Measurements from ENCODE around the gene NIT2.

NIT2 gene

DNA sequence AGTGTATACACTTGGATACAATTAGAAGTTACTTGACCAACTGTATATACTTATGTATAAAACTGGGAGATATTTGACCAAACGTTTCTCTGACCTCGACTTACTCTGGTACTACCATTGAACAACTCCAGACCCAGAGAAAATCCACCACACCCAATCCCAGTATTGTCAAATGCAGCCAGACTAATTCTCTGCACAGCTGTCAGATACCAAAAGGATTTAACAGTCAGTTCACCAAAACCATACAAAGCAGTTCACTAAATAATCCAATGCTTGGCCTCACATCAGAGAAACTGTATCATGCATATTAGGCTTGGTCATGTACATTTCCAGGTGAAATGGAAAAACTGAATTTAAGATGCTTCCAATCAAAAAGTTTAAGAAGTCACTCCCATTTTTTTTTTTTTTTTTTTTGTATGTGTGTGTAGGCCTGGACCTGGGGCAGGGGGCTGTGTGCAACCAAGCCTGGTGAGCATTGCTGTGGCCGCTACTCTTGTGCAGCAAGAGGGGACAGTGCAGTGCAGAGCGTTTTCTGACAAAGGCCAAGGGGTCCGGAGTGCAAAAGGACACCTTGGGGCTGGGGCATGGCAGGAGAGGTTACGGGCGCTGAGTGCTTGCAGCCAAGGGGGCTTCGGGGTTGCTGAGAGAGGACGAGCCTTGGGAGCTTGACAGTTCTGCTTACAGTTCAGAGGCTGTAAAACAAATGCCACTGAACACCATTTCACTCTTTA is 64.9 kb downstream of the NIT2 start:
- Histone ChIP-seq H3K4me3 (replicated peaks; ENCODE audit: low read depth, low read length) (peak overlapping the region; percentile 81), H3K27me3 (replicated peaks; ENCODE audit: control insufficient read depth, insufficient read depth, low read length) (no peaks in the 10 kb centered on the region), H3K36me3 (ENCODE audit: control insufficient read depth, insufficient read depth, low read length) (no peaks in the 10 kb centered on the region)
- no peak for DNase-seq (ENCODE audit: extremely low read depth, insufficient read length)
- TF ChIP-seq, protein P1, sequence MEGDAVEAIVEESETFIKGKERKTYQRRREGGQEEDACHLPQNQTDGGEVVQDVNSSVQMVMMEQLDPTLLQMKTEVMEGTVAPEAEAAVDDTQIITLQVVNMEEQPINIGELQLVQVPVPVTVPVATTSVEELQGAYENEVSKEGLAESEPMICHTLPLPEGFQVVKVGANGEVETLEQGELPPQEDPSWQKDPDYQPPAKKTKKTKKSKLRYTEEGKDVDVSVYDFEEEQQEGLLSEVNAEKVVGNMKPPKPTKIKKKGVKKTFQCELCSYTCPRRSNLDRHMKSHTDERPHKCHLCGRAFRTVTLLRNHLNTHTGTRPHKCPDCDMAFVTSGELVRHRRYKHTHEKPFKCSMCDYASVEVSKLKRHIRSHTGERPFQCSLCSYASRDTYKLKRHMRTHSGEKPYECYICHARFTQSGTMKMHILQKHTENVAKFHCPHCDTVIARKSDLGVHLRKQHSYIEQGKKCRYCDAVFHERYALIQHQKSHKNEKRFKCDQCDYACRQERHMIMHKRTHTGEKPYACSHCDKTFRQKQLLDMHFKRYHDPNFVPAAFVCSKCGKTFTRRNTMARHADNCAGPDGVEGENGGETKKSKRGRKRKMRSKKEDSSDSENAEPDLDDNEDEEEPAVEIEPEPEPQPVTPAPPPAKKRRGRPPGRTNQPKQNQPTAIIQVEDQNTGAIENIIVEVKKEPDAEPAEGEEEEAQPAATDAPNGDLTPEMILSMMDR (IDR thresholded peaks at IDR 0.05; ENCODE audit: insufficient read depth, low read length, poor library complexity, severe bottlenecking): no peak

DNA sequence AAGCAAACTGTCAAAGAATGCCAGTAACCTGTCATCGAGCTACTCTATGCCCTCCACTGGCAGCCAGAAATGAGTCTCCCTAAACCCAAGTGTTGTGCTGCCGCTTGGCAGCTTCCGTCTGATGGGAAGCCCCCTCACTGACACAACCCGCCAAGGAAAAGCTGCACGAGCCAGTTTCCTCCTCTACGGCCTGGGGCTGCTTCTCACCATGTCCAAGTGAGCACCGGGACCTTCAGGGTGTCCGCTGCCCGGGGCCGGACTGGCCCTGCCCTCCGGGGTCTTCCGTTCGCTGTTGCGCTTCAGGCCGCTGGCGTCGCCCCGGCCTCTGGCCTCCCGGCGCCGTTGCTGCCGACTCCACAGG is 65.8 kb downstream of the NIT2 start:
- H3K36me3 ChIP-seq (ENCODE audit: control insufficient read depth, insufficient read depth, low read length): no peaks in the 10 kb centered on the region
- no peak for DNase-seq (ENCODE audit: extremely low read depth, insufficient read length)
- H3K4me3 ChIP-seq (replicated peaks; ENCODE audit: low read depth, low read length): peak overlapping the region; percentile 81
- TF ChIP-seq, protein P1 (IDR thresholded peaks at IDR 0.05; ENCODE audit: insufficient read depth, low read length, poor library complexity, severe bottlenecking): no peak
- no peaks in the 10 kb centered on the region for H3K27me3 ChIP-seq (replicated peaks; ENCODE audit: control insufficient read depth, insufficient read depth, low read length)

DNA sequence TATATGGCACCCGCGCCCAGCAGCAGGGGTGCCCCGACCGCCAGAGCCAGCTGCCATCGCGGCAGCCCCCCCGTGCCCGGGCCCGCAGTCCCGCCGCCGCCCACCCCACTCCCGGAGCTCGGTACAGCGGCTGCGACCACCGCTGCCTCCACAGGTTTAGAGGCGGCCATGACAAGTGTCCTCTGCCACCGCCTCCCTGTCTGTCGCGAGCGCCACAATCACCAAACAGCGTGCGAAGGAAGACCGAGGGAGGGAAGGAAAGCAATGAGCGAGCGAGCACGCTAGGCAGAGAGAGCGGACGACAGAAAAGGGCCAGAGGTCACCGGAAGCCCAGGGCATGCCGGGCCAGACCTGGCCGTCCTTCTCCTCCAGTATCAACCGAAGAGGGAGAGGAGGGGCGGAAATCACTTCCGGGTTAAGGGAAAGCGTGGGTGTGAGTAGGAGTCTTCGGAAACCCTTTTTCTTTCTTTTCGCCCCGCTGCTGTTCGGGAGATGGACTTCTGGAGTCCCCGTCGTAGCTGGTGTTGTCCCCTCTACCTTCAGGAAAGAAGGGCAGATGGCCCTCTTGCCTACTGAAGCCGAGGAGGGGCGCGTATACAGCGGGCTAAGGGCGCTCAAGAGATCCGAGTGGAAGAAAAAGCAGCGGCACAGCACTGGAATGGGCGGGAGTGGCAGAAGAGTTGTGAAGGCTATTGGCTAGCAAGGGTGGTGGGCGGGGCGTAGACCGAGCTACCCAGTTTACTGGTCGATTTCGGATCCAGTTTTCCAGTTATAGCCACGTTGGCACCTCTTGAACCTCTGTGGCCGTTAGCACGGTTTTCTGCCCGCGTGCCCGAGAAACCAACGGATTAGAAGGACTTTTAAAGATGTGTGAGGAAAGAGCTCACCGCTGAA is 66.5 kb downstream of the NIT2 start, which contains the start of the genes LNP1 and TOMM70:
Gene LNP1 (plus strand): TSS at position 760 of the 894 bp plus-strand sequence. CDS start 28,191 bp downstream, outside the sequence.
Gene TOMM70 (minus strand): TSS at position 310 of the 894 bp plus-strand sequence. CDS start 140 bp downstream, at position 170.
- Histone ChIP-seq H3K36me3 (ENCODE audit: control insufficient read depth, insufficient read depth, low read length) (no peaks in the 10 kb centered on the region), H3K27me3 (replicated peaks; ENCODE audit: control insufficient read depth, insufficient read depth, low read length) (no peaks in the 10 kb centered on the region), H3K4me3 (replicated peaks; ENCODE audit: low read depth, low read length) (peak within 1 kb of the TSS; percentile 81)
- TF ChIP-seq, protein P1 (IDR thresholded peaks at IDR 0.05; ENCODE audit: insufficient read depth, low read length, poor library complexity, severe bottlenecking): no peak
- peak; percentile 93 for DNase-seq (ENCODE audit: extremely low read depth, insufficient read length)

DNA sequence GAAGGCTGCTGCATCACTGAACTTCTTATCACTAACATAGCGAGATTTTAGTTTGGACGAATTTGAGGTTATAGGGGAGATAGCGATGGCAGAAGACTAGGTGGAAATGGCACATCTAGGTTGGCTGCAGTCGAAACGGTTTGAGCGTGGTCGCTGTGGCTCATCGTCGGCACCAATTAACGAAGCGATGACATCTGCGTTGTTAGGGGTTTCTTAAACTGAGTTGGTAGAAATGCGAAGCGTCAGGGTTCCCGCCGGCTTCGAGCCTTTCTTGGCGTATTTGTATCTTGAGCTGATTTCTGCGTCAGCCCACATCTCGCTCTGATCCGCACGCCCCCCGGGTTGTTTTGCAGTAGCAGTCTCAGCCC is 67.1 kb downstream of the NIT2 start:
- DNase-seq (ENCODE audit: extremely low read depth, insufficient read length): no peak
- H3K4me3 ChIP-seq (replicated peaks; ENCODE audit: low read depth, low read length): peak overlapping the region; percentile 81
- no peaks in the 10 kb centered on the region for H3K27me3 ChIP-seq (replicated peaks; ENCODE audit: control insufficient read depth, insufficient read depth, low read length)
- TF ChIP-seq, protein P1 (IDR thresholded peaks at IDR 0.05; ENCODE audit: insufficient read depth, low read length, poor library complexity, severe bottlenecking): no peak
- H3K36me3 ChIP-seq (ENCODE audit: control insufficient read depth, insufficient read depth, low read length): no peaks in the 10 kb centered on the region

DNA sequence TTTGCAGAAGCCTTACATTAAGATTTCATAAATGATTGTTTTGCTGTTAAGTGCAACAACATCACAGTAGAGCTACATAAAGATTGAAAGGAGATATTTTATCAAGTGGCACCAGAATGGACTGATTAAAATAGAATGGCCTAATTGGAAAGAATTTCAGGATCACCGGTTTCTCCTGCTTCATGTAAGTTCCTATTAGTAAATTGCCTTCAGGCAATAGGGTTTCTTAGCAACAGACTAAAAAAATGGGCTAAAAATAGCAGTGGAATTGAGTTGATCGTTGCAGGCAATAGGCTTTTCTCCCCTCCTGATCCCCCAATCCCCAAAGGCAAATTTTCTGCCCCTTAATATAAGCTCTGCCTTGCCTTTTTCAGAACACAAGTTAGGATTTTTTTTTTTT is 67.7 kb downstream of the NIT2 start:
- Histone ChIP-seq H3K27me3 (replicated peaks; ENCODE audit: control insufficient read depth, insufficient read depth, low read length) (no peaks in the 10 kb centered on the region), H3K4me3 (replicated peaks; ENCODE audit: low read depth, low read length) (peak overlapping the region; percentile 81), H3K36me3 (ENCODE audit: control insufficient read depth, insufficient read depth, low read length) (no peaks in the 10 kb centered on the region)
- no peak for DNase-seq (ENCODE audit: extremely low read depth, insufficient read length)
- TF ChIP-seq, protein P1 (IDR thresholded peaks at IDR 0.05; ENCODE audit: insufficient read depth, low read length, poor library complexity, severe bottlenecking): no peak

Data from GM06990 (cell line).